ENCODE measurements around the gene CRY2. TPM values are rescaled to one million over a fixed set of nuclear protein-coding genes. Genes with fewer than 3 reads are reported as not detected.

CRY2 gene
- total and polyA plus RNA-seq, 2 of the 8 experiments (the other 6 are each of a cell fraction or from before 2014, with no cell fraction given), result 8.0 to 9.4 TPM

- Histone ChIP-seq H3K4me3 (ENCODE audit: extremely low read depth in 1 of 4, insufficient read depth in 2 of 4, low read depth in 3 of 4, low read length in 4 of 4) (peak within 1 kb of the TSS; percentile 58 to 83 (median 71)), H3K14ac (ENCODE audit: insufficient read length) (no peak within 1 kb of the TSS), H2BK12ac (ENCODE audit: low read depth, low read length) (0 out of 2 replicates have a peak within 1 kb of the TSS, but pooled peaks have one; percentile 9), H3K4me1 (replicated peaks in 1 of 4; ENCODE audit: control insufficient read depth in 3 of 4, insufficient read depth in 4 of 4, low read length in 3 of 4) (peaks cover 0 to 10% (median 5%) of the 10 kb centered on the region in 4 experiments; a peak in 5 of 7 replicates), H4K5ac (ENCODE audit: insufficient read length, low read depth, low read length) (peak within 1 kb of the TSS; percentile 22), H3K9me3 (ENCODE audit: insufficient read depth in 2 of 2, low read depth in 1 of 2, low read length in 1 of 2) (no peaks in the 10 kb centered on the region), H4K20me1 (replicated peaks in 1 of 2; ENCODE audit: control insufficient read depth in 1 of 2, insufficient read depth in 2 of 2, low read length in 2 of 2) (peaks cover 0 to 11% of the 10 kb centered on the region in 2 experiments), H3K79me2 (ENCODE audit: control insufficient read depth in 1 of 2, insufficient read depth in 2 of 2, low read length in 2 of 2) (no peaks in the 10 kb centered on the region; a peak in 1 of 4 replicates), H2BK20ac (ENCODE audit: low read length) (no peak within 1 kb of the TSS), H3K36me3 (ENCODE audit: control insufficient read depth in 2 of 4, insufficient read depth in 4 of 4, low read length in 3 of 4) (no peaks in the 10 kb centered on the region; a peak in 2 of 8 replicates), H2BK15ac (ENCODE audit: low read length) (no peak within 1 kb of the TSS; the same call in 1 of the 2 replicates), H3K4ac (replicated peaks; ENCODE audit: insufficient read length, low read depth, low read length) (no peak within 1 kb of the TSS), H3K23ac (ENCODE audit: insufficient read length) (no peak within 1 kb of the TSS), H3K23me2 (ENCODE audit: low read depth, low read length) (peaks cover 8% of the 10 kb centered on the region; the same call in 1 of the 2 replicates), H3K27me3 (replicated peaks in 1 of 4; ENCODE audit: control insufficient read depth in 3 of 4, extremely low read depth in 1 of 4, insufficient read depth in 3 of 4, low read length in 3 of 4) (no peaks in the 10 kb centered on the region; a peak in 2 of 7 replicates), H4K91ac (replicated peaks; ENCODE audit: insufficient read length, low read length) (no peak within 1 kb of the TSS), H2AFZ (ENCODE audit: low read length) (no peak within 1 kb of the TSS; the same call in 1 of the 2 replicates), H4K8ac (ENCODE audit: extremely low read depth, insufficient read depth, low read length) (peak within 1 kb of the TSS; percentile 36), H3K56ac (replicated peaks; ENCODE audit: insufficient read length, low read depth, low read length) (peak within 1 kb of the TSS; percentile 22), H3K27ac (ENCODE audit: low read depth, low read length) (no peak within 1 kb of the TSS), H2BK120ac (replicated peaks; ENCODE audit: low read depth, low read length) (no peak within 1 kb of the TSS), H3K79me1 (ENCODE audit: low read depth, low read length) (no peaks in the 10 kb centered on the region; the same call in 1 of the 2 replicates), H2AK5ac (ENCODE audit: low read depth, low read length) (no peak within 1 kb of the TSS), H3K9ac (replicated peaks in 1 of 4; ENCODE audit: extremely low read depth in 1 of 4, low read depth in 3 of 4, low read length in 3 of 4) (peak within 1 kb of the TSS in 3 of 4 experiments; percentile 39 to 69 (median 42); a peak in 5 of 7 replicates), H3K18ac (ENCODE audit: extremely low read depth, low read length) (peak within 1 kb of the TSS; percentile 32; the same call in 1 of the 2 replicates), H3K4me2 (ENCODE audit: insufficient read depth in 1 of 2, low read depth in 2 of 2, low read length in 2 of 2) (peak within 1 kb of the TSS; percentile 75 to 80), H2BK5ac (ENCODE audit: low read depth, low read length) (no peak within 1 kb of the TSS)
- peak; percentile 17 to 82 for DNase-seq (ENCODE audit: low read depth in 1 of 2, low spot score in 2 of 2)
- 6% methylated on average over 21 of the region's 73 CpGs; no CpG with 5 or more reads in 1 of the 2 experiments for WGBS, 2 experiments (ENCODE audit: extremely low coverage in 1 of 2, insufficient coverage in 1 of 2, insufficient read length in 1 of 2, insufficient replicate concordance in 2 of 2, low coverage in 1 of 2, low lambda C conversion rate in 2 of 2, missing lambda C conversion rate in 1 of 2)
- ChIA-PET POLR2A (ENCODE audit: partially characterized antibody) (interaction anchor here (2.1 kb wide), 1 partner anchor 10 kb away, joined by 9 read pairs; no protein-coding TSS in a partner anchor), CTCF (ENCODE audit: partially characterized antibody) (interaction anchor here (1.6 to 5.2 kb wide), 2 partner anchors 9 to 14 kb away, joined by 6 to 41 read pairs; no protein-coding TSS in a partner anchor)
- no peak for FAIRE-seq
- TF ChIP-seq PHF8 (conservative IDR thresholded peaks at IDR 0.05; ENCODE audit: low read depth, low read length) (0 out of 2 replicates have a peak, but pooled peaks have one; percentile 35), JUND (IDR thresholded peaks at IDR 0.05; ENCODE audit: low read length) (peak; percentile 36; the same call in 1 of the 2 replicates), MAX (IDR thresholded peaks at IDR 0.05) (peak; percentile 26; the same call in 1 of the 2 replicates), TAF7 (optimal IDR thresholded peaks at IDR 0.05; ENCODE audit: borderline replicate concordance, low read depth, low read length) (peak; percentile 25), SIN3A (conservative IDR thresholded peaks at IDR 0.05 in 1 of 2, IDR thresholded peaks at IDR 0.05 in 1 of 2; ENCODE audit: low read depth in 1 of 2, low read length in 2 of 2) (peak in 1 of 2 experiments; percentile 65; a peak in 2 of 4 replicates), YY1 (IDR thresholded peaks at IDR 0.05; ENCODE audit: low read depth, low read length) (peak; percentile 57; the same call in 1 of the 2 replicates), EP300 (IDR thresholded peaks at IDR 0.05; ENCODE audit: borderline replicate concordance in 1 of 2, low read depth in 2 of 2, low read length in 2 of 2) (no peak), E2F6 (IDR thresholded peaks at IDR 0.05) (0 out of 2 replicates have a peak, but pooled peaks have one; percentile 16), CBX8 (IDR thresholded peaks at IDR 0.05; ENCODE audit: borderline replicate concordance, low read depth, low read length) (no peak)
These were observed 38.1 kb downstream of the CRY2 start, which contains the start of gene MAPK8IP1 for GRCh38 chr11:45885274-45885920. Gene MAPK8IP1 (plus strand): TSS chr11:45885651. CDS start chr11:45885821, 170 bp downstream.

All from H1 (cell line).